Neutrophil (primary cell): Measurements from ENCODE around the gene TKTL1.

ENCODE experiments used
- H3K27ac ChIP-seq: fragments of 200-600 bp; sonication (generic); 2 replicates; pipeline ENCODE4 v1.5.1; 2016; ENCODE audit warnings: mild to moderate bottlenecking, moderate library complexity
- H3K27me3 ChIP-seq: fragments of 200-600 bp; sonication (generic); 2 replicates; pipeline ENCODE4 v1.6.0; 2016; ENCODE audit warnings: mild to moderate bottlenecking
- H3K36me3 ChIP-seq: fragments of 200-600 bp; sonication (generic); 2 replicates; pipeline ENCODE4 v1.5.1; 2017
- H3K4me1 ChIP-seq, 2 experiments: fragments of 200-600 bp in 1 of 2; sonication (generic) in 1 of 2; 1 replicate in 1 of 2; 2 replicates in 1 of 2; pipeline versions ENCODE4 v1.5.1 to v1.6.1; 2013 to 2016; ENCODE audit warnings: low read depth in 1 of 2, low read length in 1 of 2, mild to moderate bottlenecking in 1 of 2, moderate library complexity in 1 of 2; ENCODE audit not compliant: control insufficient read depth in 1 of 2, insufficient read depth in 1 of 2
- H3K4me3 ChIP-seq, 2 experiments: fragments of 200-600 bp in 1 of 2; sonication (generic) in 1 of 2; 1 replicate in 1 of 2; 2 replicates in 1 of 2; pipeline ENCODE4 v1.5.1; 2013 to 2016; ENCODE audit warnings: low read depth in 1 of 2, low read length in 1 of 2, mild to moderate bottlenecking in 1 of 2, moderate library complexity in 1 of 2
- H3K9me3 ChIP-seq: fragments of 200-600 bp; sonication (generic); 2 replicates; pipeline ENCODE4 v1.5.1; 2016
- TF ChIP-seq, protein P1 (sequence below): fragments of 200-600 bp; sonication (generic); IDR thresholded peaks from 2 replicates; pipeline ENCODE4 v1.5.1; 2016; ENCODE audit warnings: antibody characterized with exemption

Gene TKTL1

DNA sequence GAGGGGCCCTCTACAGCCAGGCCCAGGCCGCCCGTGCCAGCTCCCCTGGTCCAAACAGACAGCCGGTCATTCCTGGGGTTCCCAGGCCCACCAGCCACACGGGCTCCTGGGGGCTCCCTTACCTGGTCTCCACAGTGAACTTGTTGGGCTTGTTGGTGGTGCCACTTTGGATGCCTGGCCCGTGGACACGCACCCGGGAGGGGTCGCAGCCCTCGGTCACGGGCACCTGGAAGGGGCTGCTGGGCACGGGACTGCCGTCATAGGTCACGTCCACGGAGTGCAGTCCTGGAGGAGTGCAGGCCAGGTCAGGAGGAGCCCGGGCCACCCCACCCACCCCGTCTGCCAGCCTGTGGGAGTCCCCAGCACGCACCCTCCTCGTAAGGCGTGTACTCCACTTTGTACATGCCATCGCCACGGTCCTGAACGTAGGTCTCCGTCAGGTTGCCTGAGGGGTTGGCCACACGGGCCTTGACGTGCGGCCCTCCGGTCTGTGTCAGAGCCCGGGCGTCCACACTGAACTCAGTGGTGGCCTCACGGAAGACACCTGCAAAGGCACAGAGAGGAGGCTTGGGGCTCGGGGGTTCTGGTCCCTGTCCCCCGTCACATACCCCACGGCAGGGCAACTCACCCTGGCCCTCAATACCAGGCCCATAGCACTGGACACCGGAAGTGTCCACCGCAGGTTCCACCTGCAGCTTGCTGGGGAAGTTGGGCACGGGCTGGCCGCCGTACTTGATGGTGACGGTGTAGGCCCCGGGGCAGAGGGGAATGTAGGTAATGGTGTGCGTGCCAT is 64.0 kb downstream of the TKTL1 start:
- Histone ChIP-seq H3K27ac (no peak overlapping the region), H3K9me3 (no peaks in the 10 kb centered on the region), H3K27me3 (no peaks in the 10 kb centered on the region), H3K4me3 (no peak overlapping the region), H3K4me1 (peaks cover 0 to 5% of the 10 kb centered on the region in 2 experiments), H3K36me3 (peaks cover 98% of the 10 kb centered on the region)
- TF ChIP-seq, protein P1, sequence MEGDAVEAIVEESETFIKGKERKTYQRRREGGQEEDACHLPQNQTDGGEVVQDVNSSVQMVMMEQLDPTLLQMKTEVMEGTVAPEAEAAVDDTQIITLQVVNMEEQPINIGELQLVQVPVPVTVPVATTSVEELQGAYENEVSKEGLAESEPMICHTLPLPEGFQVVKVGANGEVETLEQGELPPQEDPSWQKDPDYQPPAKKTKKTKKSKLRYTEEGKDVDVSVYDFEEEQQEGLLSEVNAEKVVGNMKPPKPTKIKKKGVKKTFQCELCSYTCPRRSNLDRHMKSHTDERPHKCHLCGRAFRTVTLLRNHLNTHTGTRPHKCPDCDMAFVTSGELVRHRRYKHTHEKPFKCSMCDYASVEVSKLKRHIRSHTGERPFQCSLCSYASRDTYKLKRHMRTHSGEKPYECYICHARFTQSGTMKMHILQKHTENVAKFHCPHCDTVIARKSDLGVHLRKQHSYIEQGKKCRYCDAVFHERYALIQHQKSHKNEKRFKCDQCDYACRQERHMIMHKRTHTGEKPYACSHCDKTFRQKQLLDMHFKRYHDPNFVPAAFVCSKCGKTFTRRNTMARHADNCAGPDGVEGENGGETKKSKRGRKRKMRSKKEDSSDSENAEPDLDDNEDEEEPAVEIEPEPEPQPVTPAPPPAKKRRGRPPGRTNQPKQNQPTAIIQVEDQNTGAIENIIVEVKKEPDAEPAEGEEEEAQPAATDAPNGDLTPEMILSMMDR: no peak

DNA sequence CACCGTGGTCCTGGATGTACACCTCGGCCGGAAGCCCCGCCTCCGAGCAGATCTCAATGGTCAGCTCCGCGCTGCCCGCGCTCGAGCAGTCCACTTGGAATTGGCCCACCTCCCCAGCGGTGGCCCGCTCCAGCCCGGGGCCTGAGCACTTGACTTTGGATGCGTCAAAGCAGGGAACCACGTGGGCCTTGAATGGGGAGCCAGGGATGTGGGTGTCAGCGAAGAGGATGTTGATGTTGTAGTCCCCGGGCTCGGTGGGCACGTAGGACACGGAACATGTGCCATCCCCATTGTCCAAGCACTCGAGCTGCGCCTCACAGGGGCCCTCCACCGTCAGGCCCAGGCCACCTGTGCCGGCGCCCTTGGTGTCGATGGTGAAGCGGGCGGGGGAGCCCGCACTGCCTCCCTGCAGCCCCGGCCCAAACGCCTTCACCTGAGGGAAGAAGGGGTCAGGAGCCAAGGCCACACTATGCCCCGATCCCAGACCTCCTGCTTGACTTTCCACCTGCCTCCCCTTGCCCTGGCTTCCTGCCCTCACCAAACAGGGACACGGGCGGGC is 64.6 kb downstream of the TKTL1 start:
- no peak overlapping the region for H3K27ac ChIP-seq
- H3K9me3 ChIP-seq: no peaks in the 10 kb centered on the region
- peaks cover 0 to 5% of the 10 kb centered on the region in 2 experiments for H3K4me1 ChIP-seq
- no peaks in the 10 kb centered on the region for H3K27me3 ChIP-seq
- H3K36me3 ChIP-seq: peaks cover 98% of the 10 kb centered on the region
- H3K4me3 ChIP-seq: no peak overlapping the region
- TF ChIP-seq, protein P1: no peak

DNA sequence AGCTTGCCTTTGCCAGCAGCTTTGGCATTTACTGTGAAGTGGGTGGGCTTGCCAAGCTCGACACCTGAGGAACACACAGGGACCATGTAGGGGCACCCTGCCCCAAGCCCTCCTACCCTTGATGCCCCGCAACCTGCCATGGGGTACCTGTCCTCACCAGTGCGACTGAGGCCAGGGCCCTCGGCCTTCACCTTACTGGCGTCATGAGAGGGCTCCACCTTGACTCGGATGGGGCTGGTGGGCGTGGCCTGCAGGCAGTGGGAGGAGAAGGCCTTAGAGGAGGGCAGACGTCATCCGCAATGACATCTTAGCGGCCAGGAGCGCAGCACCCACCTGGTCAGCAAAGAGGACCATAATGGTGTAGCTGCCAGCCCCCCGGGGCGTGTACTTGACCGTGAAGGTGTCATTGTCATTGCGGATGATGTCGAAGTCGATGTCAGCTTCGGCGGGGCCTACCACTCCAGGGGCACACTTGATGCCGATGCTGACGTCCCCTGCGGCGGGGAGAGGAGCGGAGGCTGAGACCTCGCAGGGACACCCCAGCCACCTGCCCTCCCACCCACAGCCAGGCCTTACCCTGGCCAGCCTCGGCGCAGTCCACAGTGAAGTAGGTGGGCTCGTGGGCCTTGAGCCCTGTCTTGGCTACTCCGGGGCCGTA is 66.6 kb downstream of the TKTL1 start:
- Histone ChIP-seq H3K27me3 (no peaks in the 10 kb centered on the region), H3K4me3 (no peak overlapping the region), H3K36me3 (peaks cover 98% of the 10 kb centered on the region), H3K27ac (no peak overlapping the region), H3K4me1 (peaks cover 0 to 5% of the 10 kb centered on the region in 2 experiments), H3K9me3 (no peaks in the 10 kb centered on the region)
- TF ChIP-seq, protein P1: no peak

DNA sequence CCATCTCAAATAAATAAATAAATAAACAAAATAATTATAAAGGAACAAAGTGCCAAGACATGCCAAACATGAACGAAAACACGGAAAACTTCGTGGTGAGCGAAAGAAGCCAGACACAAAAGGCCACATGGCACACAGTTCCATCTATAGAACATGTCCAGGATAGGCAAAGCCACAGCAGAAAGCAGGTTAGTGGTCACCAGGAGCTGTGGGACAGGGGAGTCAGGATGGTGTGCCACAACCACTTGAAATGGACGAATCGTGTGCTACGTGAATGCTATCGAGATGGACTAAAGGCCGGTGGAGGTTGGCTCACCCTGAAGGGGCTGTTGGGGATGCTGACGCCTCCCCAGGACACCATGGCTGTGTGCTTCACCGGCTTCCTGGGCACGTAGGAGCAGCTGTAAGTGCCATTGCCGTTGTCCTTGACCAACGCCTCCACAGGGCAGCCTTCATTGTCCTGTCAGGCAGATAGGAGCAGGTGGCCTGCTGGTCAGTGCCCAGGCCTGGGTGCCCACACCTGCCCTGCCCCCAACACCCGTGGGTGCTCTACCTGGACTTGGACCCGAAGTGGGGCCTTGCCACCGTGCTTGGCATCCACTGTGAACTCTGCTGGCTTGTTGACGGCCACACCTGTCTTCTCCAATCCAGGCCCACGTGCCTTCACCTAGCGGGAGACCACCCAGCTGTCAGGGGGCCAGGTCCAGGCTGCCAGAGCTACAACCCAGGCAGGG is 68.3 kb downstream of the TKTL1 start:
- no peaks in the 10 kb centered on the region for H3K9me3 ChIP-seq
- peak overlapping the region; percentile 25 for H3K27ac ChIP-seq
- no peaks in the 10 kb centered on the region for H3K27me3 ChIP-seq
- peaks cover 15 to 17% of the 10 kb centered on the region in 2 experiments for H3K4me1 ChIP-seq
- peaks cover 89% of the 10 kb centered on the region for H3K36me3 ChIP-seq
- TF ChIP-seq, protein P1: no peak
- no peak overlapping the region for H3K4me3 ChIP-seq

DNA sequence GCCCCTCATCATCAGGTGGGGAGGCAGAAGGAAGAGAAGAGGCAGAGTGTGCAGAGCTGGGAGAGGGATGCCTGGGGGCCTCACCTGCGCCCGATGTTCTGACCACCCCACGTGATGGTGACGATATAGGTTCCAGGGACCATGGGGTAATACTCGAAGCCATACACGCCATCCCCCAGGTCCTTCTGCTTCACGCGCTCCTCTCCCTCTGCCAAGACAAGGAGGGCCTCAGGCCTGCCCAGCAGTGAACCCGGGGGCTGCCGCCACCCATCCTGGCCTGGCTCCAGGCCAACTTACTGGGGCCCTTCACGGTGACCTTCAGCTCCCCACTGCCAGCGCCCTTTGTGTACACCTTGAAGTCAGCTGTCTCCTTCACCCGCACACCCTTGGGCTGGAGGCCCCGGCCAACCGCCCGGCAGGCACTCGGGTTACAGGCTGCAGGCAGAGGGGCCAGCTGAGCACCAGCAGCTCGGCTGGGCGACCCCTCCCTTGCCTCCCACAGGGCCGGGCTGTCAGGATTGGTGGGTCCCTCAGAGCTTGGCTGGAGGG is 69.5 kb downstream of the TKTL1 start:
- no peaks in the 10 kb centered on the region for H3K27me3 ChIP-seq
- H3K36me3 ChIP-seq: peaks cover 77% of the 10 kb centered on the region
- TF ChIP-seq, protein P1: no peak
- no peaks in the 10 kb centered on the region for H3K9me3 ChIP-seq
- H3K27ac ChIP-seq: peak overlapping the region; percentile 97
- H3K4me3 ChIP-seq: no peak overlapping the region
- peaks cover 17 to 23% of the 10 kb centered on the region in 2 experiments for H3K4me1 ChIP-seq
